Activated CD4-positive, alpha-beta T cell treated with anti-CD3 and anti-CD28 coated beads for 48 hours (primary cell): ENCODE results near the gene RBCK1.
"Not testable (repeated sequence)": the region's sequence is repeated elsewhere in the genome, so short reads cannot be mapped to it uniquely, and the experiment has no call there.

ENCODE experiments used
- DNase-seq: peaks from one replicate; pipeline ENCODE4 v3.0.0-alpha.2; 2020

Gene RBCK1

GRCh38 chr20:438571-439469 lies 30.7 kb downstream of the RBCK1 start:
- DNase-seq, result peak; percentile 61

- DNase-seq, result no peak
These were observed 32.0 kb downstream of the RBCK1 start for GRCh38 chr20:440148-440547.

GRCh38 chr20:440636-441035 lies 32.5 kb downstream of the RBCK1 start:
- DNase-seq, result no peak

DNA sequence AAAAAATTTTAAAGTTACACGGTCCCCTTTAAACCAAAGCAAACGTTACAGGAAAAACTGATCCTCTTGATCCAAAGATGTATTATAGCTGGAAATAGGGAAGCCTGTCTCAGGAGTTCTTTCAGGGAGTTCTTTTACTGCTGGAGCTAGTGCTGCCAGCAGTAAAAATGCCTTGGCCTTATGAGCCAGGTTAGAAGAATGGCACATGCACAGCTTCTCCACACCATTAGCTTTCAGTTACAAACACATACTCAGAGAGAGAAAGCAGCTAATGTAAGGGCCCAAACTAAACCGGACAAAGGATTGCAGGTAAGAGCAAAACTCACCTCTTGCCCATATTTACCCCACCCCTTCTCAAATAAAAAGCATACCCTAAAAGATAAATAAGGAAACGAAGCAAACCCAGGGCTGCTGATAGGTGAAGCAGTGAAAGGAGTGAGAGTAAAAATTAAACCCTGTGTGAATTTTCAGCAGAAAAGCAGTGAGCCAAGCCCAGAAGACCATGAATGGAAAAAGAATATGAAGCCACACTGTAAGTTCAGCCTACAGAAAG lies 35.2 kb downstream of the RBCK1 start:
- no peak for DNase-seq

DNA sequence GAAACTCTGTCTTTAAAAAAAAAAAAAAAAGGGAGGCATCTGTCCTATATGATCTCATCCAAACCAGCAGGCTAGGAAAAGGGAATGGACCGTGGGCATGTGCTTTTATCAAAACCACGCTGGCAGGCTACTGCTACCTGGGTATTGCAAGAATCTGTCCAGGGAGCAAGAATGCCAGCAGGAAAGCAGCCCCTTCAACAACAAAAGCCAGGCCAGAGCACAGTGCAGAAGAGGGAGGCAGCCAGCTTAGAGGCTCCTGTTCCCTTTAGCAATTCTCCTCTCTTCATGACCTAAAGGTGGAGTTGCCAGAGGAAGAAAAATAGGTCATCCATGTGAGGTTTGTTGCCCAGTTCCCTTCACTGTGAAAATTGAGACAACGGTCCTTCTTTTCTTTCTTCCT lies 36.0 kb downstream of the RBCK1 start:
- no peak for DNase-seq

DNA sequence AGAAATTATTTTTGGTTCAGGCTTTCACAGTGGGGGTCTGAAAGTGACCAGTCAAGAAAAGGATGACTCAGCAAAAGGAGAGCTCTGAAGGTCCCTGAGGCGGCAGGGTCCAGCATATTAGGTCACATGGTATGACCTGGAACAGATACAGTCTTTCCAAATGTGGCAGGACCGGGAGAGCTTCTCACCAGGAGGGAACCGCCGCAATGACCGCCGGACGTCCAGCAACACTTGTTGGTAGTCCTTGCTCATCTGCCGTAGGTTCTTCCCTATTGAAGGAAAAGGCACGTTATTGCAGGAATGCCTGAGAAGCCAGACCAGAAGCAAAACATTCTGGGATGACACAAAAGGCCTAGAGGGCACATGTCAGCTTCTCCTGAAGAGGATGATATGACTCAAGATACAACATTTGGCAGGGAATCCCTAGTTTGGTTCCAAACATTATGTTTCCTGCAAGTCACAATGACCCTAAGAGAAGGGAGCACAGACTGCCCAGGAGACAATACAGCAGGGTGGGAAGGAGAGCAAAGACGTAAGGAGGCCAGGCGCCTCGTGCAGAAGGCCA lies 36.8 kb downstream of the RBCK1 start:
- no peak for DNase-seq

GRCh38 chr20:445514-446336 lies 37.6 kb downstream of the RBCK1 start:
- no peak for DNase-seq

DNA sequence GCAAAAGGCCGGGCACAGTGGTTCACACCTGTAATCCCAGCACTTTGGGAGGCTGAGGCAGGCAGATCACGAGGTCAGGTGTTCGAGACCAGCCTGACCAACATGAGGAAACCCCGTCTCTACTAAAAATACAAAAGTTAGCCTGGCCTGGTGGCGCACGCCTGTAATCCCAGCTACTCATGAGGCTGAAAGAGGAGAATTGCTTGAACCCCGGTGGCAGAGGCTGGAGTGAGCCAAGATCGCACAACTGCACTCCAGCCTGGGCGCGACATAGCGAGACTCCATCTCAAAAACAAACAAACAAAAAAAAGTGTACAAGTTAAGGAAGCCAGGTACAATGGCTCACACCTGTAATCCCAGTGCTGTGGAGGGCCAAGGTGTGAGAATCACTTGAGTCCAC lies 43.9 kb downstream of the RBCK1 start:
- DNase-seq, result not testable (repeated sequence)

DNA sequence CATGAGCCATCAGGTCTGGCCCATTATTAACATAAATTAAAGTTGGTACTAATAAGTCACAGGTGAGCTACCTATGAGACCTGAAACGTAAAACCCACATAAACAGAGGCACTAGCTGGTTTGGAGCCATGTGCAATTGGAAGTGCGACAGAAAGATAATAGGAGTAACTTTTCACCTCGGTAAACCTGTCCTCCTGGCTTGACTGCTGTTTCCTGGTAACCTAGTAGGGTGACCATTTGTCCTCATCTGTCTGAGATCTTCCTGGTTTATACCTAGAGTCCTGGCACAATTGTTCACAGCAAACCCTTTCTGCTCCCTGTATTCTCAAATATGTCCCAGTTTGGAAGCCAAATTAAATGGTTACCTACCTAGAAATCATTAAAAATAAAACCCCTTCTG lies 46.9 kb downstream of the RBCK1 start:
- no peak for DNase-seq

DNA sequence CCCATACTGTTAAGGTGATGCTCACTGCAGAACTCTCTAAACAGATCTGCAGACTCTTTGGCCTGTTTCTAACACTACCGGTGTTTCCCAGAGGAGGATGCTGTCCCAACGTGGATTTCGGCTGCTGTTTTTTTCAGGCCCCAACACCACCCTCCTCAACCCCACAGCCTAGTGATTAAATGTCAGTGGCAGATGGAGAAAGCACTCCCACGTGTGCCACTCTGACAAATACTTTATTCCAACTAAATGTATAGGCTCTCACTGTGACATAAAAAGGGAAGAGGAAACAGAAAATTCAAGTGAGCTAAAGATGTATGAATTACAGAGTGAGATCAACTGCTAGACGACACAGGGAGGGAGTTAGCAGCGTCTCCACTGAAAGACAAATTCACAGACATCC lies 50.7 kb downstream of the RBCK1 start:
- no peak for DNase-seq

GRCh38 chr20:460180-460579 lies 52.1 kb downstream of the RBCK1 start:
- no peak for DNase-seq

- no peak for DNase-seq
These were observed 52.6 kb downstream of the RBCK1 start for GRCh38 chr20:460707-461106.

DNA sequence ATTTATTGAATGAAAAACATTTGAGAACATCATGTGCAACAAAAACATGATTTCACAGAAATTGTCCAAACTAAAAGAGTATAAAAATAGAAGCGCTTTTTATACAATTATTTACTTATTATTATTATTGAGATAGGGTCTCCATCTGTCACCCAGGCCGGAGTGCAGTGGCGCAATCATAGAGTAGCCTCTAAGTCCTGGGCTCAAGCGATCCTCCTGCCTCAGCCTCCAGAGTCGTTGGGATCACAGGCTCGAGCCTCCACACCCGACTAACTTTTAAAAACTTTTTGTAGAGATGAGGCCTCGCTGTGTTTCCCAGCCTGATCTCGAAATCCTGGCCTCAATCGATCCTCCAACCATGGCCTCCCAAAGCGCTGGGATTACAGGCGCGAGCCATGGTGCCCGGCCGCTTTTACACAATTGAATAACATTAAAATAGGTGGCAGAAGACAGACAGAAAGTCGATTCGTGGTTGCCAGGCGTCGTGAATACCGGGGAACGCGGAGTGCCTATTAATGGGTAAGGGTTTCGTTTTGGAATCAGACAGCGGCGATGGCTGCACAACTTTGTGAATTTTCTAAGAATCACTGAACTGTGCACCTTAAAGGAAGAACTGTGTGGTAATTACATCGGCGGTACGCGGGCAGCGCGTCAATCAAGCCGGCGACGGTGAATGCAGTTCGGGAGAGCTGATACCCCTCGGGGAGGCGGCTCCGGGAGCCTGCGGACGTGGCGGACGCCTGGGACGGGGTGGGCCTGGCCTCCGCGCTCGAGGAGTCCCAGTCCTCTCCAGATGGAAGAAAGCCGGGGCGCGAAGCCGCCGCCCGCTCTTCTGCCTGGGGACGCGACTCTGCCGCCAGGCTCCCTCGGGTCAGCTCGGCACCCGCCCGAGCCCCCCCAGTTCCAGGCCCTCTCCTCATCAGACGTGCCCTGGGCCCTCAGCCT lies 53.4 kb downstream of the RBCK1 start:
- peak; percentile 68 for DNase-seq

GRCh38 chr20:462199-462991 lies 54.3 kb downstream of the RBCK1 start, which contains the start of gene TBC1D20:
TBC1D20 (minus strand) TSS chr20:462533; CDS start chr20:462405, 128 bp downstream.
- DNase-seq, result peak; percentile 88

- no peak for DNase-seq
These were observed 59.7 kb downstream of the RBCK1 start for GRCh38 chr20:467755-468154.

- DNase-seq, result no peak
These were observed 61.8 kb downstream of the RBCK1 start for GRCh38 chr20:469746-470490.

GRCh38 chr20:472137-472846 lies 64.2 kb downstream of the RBCK1 start:
- no peak for DNase-seq

GRCh38 chr20:472889-473292 lies 64.8 kb downstream of the RBCK1 start:
- no peak for DNase-seq

DNA sequence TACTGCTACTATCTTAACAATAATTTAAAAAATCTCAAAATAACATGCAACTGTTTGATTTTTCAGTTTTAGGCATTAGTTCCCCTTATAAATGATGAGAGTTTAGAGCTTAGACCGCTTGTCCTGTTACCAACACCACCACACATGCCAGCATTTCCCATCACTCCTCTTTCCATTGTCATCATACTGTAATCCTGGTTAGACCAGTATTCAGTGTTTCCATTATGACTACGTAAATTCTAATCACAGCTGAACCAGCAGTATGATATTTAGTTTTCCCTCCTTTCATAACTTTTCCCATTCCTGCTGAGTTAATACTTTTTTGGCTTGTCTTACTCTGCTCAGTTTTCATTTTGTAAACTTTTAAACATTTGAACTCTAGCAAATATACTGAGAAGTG lies 66.5 kb downstream of the RBCK1 start:
- DNase-seq, result no peak
